KMS-11 (cell line): Measurements from ENCODE around the gene DHCR7.

Experiments used
- H2AFZ ChIP-seq: fragments of 200-600 bp; sonication (generic); 2 replicates; pipeline ENCODE4 v1.6.1; 2016; ENCODE audit warnings: antibody characterized with exemption, mixed run types, low read depth
- H3K27ac ChIP-seq: fragments of 200-600 bp; sonication (generic); 2 replicates; pipeline ENCODE4 v1.6.1; 2016; ENCODE audit warnings: mild to moderate bottlenecking, mixed run types
- H3K27me3 ChIP-seq: fragments of 200-600 bp; sonication (generic); 2 replicates; pipeline ENCODE4 v1.6.1; 2017; ENCODE audit warnings: mild to moderate bottlenecking, low read depth, mixed run types, moderate library complexity; ENCODE audit not compliant: insufficient read depth
- H3K36me3 ChIP-seq: fragments of 200-600 bp; sonication (generic); 2 replicates; pipeline ENCODE4 v1.6.1; 2017; ENCODE audit warnings: mild to moderate bottlenecking, mixed run types; ENCODE audit not compliant: insufficient read depth
- H3K4me1 ChIP-seq: fragments of 200-600 bp; sonication (generic); 2 replicates; pipeline ENCODE4 v1.6.1; 2016; ENCODE audit warnings: mild to moderate bottlenecking, low read depth, mixed run types; ENCODE audit not compliant: poor library complexity, severe bottlenecking
- H3K4me2 ChIP-seq: fragments of 200-600 bp; sonication (generic); 2 replicates; pipeline ENCODE4 v1.7.0; 2016; ENCODE audit warnings: mild to moderate bottlenecking, mixed run types
- H3K4me3 ChIP-seq: fragments of 200-600 bp; sonication (generic); IDR thresholded peaks from 2 replicates; pipeline ENCODE4 v1.6.1; 2017; ENCODE audit warnings: low read depth, low read length, mixed read lengths; ENCODE audit not compliant: insufficient read depth
- H3K79me2 ChIP-seq: fragments of 200-600 bp; sonication (generic); 2 replicates; pipeline ENCODE4 v1.6.1; 2016; ENCODE audit warnings: low read depth, mixed run types; ENCODE audit not compliant: insufficient read depth
- H3K9ac ChIP-seq: fragments of 200-600 bp; sonication (generic); 2 replicates; pipeline ENCODE4 v1.6.1; 2016; ENCODE audit warnings: mild to moderate bottlenecking, mixed run types
- H4K20me1 ChIP-seq: fragments of 200-600 bp; sonication (generic); 2 replicates; pipeline ENCODE4 v1.6.1; 2016; ENCODE audit warnings: mild to moderate bottlenecking, mixed run types; ENCODE audit not compliant: insufficient read depth
- TF ChIP-seq, protein P1 (sequence below): fragments of 200-600 bp; sonication (generic); conservative IDR thresholded peaks from 2 replicates; pipeline ENCODE4 v1.6.1; 2017; ENCODE audit warnings: low read depth, mild to moderate bottlenecking, antibody characterized with exemption, low read length, moderate library complexity, mixed read lengths

The DHCR7 gene

DNA sequence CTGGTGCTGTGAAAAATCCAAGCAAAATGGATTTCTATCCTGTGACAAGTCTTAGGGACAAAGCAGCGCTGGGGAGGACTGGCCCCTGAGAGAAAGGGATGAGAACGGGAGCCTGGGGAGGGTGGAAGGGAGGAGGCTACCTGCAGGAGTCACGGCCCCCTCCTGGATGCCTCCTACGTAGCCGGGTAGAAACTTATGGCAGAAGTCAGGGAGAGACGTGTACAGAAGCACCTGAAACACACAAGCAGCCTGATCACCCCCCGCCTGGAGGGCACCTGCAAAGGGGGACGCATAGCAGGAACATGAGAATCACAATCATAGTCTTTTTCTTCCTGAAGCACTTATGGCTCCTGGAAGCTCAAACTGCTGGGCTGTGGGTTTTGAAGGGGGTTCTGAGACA is 6.1 kb downstream of the DHCR7 start:
- Histone ChIP-seq H3K36me3 (no peaks in the 10 kb centered on the region; the same call in 1 of the 2 replicates), H2AFZ (no peak overlapping the region), H3K79me2 (0 out of 2 replicates have a peak, but pooled peaks cover 6% of the 10 kb centered on the region), H3K4me1 (peaks cover 7% of the 10 kb centered on the region), H4K20me1 (no peaks in the 10 kb centered on the region), H3K4me2 (no peak overlapping the region), H3K4me3 (no peak overlapping the region), H3K9ac (no peak overlapping the region), H3K27me3 (no peaks in the 10 kb centered on the region), H3K27ac (no peak overlapping the region)
- TF ChIP-seq, protein P1, sequence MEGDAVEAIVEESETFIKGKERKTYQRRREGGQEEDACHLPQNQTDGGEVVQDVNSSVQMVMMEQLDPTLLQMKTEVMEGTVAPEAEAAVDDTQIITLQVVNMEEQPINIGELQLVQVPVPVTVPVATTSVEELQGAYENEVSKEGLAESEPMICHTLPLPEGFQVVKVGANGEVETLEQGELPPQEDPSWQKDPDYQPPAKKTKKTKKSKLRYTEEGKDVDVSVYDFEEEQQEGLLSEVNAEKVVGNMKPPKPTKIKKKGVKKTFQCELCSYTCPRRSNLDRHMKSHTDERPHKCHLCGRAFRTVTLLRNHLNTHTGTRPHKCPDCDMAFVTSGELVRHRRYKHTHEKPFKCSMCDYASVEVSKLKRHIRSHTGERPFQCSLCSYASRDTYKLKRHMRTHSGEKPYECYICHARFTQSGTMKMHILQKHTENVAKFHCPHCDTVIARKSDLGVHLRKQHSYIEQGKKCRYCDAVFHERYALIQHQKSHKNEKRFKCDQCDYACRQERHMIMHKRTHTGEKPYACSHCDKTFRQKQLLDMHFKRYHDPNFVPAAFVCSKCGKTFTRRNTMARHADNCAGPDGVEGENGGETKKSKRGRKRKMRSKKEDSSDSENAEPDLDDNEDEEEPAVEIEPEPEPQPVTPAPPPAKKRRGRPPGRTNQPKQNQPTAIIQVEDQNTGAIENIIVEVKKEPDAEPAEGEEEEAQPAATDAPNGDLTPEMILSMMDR = no peak

DNA sequence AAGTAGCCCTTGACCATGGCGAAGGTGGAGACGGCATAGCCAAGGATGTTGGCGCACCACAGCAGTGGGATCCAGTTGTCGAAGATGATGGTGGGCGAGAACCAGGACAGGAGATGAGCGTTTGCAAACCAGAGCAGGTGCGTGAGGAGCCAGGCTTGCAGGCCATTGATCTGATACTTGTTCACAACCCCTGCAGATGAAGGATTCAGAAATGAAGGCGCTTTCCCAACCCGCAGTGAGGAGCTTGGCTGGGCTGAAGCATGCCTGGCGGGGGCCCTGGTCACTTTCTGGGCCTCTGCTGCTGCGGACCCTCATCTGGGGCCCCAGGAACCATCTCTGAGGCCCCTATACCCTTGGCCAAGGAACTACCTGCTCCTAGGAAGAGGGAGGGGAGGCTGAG is 6.9 kb downstream of the DHCR7 start:
- Histone ChIP-seq H3K4me3 (no peak overlapping the region), H3K36me3 (no peaks in the 10 kb centered on the region; the same call in 1 of the 2 replicates), H4K20me1 (no peaks in the 10 kb centered on the region), H3K79me2 (0 out of 2 replicates have a peak, but pooled peaks cover 1% of the 10 kb centered on the region), H3K4me2 (no peak overlapping the region), H3K4me1 (no peaks in the 10 kb centered on the region), H2AFZ (no peak overlapping the region), H3K27ac (no peak overlapping the region), H3K27me3 (no peaks in the 10 kb centered on the region), H3K9ac (no peak overlapping the region)
- TF ChIP-seq, protein P1 = no peak

DNA sequence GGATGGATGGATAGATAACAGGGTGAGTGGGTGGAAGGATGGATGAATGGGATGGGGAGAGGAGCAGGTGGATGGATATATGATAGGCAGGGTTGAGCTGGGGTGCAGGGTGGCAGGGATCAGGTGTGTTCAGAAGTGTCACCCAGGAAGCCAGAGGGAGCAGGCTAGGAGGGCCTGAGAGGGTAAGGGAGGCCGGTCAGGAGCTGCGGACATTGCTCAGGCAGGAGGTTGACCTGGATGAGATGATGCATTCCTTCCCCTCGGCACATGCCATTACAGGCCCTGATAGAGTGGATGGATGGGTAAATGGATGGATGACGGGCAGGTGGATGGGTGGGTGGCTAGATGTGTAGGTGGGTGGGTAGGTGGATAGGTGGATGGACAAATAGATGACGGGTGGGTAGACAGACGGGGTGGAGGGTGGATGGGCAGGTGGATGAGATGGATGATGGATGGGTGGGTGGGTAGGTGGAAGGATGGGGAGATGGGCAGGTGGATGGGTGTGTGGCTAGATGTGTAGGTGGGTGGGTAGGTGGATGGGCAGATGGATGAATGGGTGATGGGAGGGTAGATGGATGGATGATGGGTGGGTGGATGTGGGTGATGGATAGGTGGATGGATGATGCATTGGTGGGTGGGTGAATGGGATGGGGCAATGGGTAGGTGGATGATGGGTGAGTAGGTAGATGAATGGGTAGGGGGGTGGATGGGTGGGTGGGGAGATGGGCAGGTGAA is 8.0 kb downstream of the DHCR7 start:
- Histone ChIP-seq H3K4me3 (no peak overlapping the region), H3K4me1 (no peaks in the 10 kb centered on the region), H3K9ac (no peak overlapping the region), H3K4me2 (no peak overlapping the region), H3K36me3 (no peaks in the 10 kb centered on the region; the same call in 1 of the 2 replicates), H4K20me1 (no peaks in the 10 kb centered on the region), H3K79me2 (no peaks in the 10 kb centered on the region), H3K27me3 (no peaks in the 10 kb centered on the region), H3K27ac (no peak overlapping the region), H2AFZ (no peak overlapping the region)
- TF ChIP-seq, protein P1 = no peak

DNA sequence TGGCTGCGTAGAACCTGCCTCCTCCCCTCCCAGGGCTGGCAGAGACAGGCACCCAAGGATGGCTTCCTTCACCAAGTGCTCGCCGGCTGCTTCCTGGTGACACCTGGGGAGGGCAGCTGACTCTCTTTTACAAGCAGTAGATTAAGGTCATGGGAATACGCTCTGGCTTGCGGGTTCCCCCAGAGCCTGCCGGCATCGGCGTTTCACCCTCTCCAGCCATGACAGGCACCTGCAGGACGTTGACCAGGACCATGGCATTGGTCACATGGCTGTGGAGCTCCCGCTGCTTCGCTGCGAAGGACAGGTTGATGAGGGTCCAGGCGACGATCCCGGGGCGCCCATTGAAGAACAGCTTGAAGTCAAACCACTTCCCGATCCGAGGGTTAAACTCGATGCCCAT is 9.5 kb downstream of the DHCR7 start:
- TF ChIP-seq, protein P1 = no peak

More for the DNA sequence above, 9.5 kb downstream of the DHCR7 start:
- Histone ChIP-seq H2AFZ (no peak overlapping the region), H3K27ac (no peak overlapping the region), H3K4me2 (no peak overlapping the region), H3K27me3 (no peaks in the 10 kb centered on the region), H3K4me1 (no peaks in the 10 kb centered on the region), H3K36me3 (no peaks in the 10 kb centered on the region; the same call in 1 of the 2 replicates), H4K20me1 (no peaks in the 10 kb centered on the region), H3K79me2 (no peaks in the 10 kb centered on the region), H3K9ac (no peak overlapping the region), H3K4me3 (no peak overlapping the region)
